ENCODE measurements around the gene TMEM87B. TPM values are rescaled to one million over a fixed set of nuclear protein-coding genes. Genes with fewer than 3 reads are reported as not detected.

Gene TMEM87B
- total RNA-seq = 18.7 TPM

DNA sequence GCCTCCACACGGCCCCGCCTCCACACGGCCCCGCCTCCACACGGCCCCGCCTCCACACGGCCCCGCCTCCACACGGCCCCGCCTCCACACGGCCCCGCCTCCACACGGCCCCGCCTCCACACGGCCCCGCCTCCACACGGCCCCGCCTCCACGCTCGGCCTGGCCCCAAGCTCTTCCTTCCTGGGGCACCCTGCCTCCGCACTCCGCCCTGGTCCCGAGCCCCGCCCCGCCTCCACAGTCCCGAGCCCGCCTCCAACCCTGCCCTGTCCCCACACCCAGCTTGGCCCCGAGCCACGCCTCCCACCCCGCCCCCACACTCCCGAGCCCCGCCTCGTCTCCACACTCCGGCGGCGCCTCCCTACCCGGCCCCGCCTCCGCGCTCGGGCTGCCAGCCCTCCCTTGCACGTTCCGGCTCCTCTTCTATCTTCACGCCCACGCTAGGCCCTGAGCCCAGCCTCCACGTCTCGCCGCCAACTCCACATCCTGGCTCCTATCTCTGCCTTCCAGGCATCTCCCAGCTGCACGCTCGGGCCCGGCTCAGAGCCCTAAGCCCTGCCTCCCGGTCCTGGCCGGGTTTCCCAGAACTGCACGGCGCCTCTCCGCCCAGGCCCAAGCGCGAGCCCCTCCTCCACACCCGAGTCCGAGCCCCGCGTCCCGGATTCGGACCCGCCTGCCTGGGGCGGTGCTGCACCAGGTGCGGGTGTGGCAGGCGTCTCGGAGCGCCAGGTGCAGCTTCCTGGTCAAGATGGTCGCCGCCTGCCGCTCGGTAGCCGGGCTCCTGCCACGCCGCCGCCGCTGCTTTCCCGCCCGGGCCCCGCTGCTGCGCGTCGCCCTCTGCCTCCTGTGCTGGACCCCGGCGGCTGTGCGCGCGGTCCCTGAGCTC lies at the start of gene TMEM87B:
TSS of gene TMEM87B (plus strand) at position 423 of the 883 bp plus-strand sequence. CDS start at position 746, 323 bp downstream.
- ATAC-seq = peak; percentile 86

DNA sequence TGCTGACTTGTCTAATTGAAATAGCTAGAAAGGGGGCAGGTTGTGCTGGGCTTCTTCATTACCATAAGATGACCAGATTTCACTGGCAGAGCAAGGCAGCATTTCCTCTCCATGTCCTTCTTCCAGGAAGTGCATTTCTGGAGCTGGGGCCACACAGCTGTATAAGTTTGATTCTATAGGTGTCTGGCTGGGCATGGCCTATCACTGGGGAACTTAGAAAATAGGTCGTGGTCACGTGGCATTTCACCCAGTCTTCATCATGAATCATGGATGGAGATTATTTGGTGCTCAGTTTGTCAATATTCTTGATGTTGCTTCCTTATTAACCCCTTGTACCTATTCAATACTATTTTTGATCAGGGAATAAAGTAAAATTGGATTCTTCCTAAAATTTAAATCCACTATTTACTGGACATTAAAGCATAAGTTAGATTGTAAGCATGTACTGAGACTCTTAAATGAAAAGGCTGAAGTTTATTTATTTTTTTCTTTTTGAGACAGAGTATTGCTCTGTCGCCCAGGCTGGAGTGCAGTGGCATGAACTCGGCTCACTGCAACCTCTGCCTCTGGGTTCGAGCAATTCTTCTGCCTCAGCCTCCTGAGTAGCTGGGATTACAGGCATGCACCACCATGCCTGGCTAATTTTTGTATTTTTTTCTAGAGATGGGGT lies 49.5 kb upstream of the TMEM87B start:
- peak; percentile 19 for ATAC-seq

- peak; percentile 78 for ATAC-seq
These were observed 49.0 kb upstream of the TMEM87B start for GRCh38 chr2:112006076-112006410.

DNA sequence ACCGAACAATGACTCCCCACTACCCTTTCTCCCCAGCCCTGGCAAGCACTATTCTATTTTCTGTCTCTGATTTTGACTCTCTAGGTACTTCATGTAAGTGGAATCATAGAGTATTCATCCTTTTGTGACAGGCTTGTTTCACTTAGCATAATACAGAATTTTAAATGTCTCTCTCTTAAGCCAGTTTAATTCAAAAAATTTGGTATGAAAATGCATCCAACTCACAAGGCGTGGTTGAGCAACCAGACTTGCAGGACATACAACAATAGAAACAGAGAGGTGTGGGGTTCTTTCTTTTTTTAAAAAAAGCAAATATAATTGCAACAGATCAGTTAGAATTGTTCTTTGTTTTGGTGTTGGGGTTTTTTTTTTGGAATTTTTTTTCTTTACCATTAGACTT lies 47.6 kb upstream of the TMEM87B start:
- no peak for ATAC-seq

DNA sequence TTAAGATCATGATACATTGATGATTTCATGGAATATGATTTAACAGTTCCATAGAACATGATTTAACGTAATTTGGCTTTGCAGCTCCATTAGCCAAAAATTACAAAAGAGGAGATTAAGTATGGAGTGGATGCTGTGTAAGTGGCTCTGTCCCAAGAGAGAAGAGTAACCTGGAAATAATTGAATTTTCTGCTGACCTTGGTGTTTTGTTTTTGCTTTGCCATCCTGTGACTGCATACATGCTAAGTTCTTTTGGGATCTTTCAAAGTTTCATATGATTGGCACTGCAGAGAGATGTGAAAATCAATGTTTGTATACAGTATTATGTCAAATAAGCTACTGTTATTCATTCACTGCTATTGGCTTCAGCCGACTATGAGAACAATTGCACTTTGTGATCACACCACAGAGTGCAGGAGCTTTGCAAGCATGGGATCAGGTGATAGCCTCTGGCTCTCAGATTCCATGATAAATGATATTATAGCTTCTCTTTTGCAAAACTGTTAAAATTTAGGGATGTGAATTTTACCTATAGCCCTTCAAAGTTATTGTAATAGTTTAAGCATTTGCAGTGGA lies 46.1 kb upstream of the TMEM87B start:
- no peak for ATAC-seq

DNA sequence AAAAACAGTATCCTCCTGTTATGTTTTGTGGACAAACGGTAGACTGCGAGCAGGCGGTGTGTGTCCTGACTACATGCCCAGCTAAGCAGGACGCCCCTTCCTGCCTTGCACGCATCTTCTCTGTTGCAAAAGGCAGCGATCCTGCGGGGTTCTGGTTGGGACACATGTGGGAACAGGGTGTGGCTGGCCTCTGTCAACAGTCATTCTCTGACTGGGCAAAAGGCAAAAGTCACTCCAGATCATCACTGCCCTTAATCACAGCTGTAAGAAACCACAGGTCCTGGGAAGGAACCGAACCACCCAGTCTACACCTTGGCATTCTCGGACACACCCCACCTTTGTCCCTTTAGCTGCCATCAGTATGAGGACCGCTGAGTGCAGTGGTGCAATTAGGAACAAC lies 44.3 kb upstream of the TMEM87B start:
- peak; percentile 79 for ATAC-seq

DNA sequence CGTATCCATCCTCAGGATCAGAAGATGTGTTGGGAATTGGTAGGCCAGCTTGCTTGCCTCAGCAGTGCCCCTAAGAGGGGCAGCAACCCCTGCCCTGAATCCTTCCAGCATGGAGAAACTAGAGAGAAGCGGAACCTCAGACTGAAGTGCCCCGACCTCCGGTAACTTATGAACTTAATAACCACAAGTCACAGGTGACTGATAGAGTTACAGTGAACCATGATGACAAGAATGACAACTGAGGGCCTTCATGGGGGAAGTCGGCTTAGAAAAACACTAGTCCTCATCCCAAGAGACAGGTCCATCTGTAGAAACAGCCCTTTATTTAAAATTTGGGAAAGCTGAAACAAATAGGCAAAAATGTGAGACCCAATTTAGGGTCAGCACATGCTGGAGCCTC lies 42.5 kb upstream of the TMEM87B start:
- ATAC-seq = no peak

DNA sequence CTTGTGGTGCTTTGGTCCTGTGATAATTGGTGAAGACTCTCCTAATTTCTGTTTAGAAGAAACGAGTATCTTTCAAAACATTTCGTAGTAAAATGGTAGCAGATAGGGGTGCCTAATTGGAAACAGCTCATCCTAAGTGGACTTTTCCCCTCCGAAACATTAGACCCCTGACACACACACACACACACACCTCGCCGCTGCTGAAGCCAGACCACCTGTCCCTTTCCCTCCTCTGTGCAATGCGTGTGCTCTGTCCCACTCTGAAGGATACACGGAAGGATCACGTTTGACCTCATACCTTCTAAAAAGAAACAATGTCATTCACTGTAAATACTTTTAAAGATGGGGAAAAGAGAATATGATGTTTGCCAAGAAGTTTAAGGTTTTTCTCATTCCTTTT lies 36.2 kb upstream of the TMEM87B start:
- no peak for ATAC-seq

- no peak for ATAC-seq
These were observed 35.5 kb upstream of the TMEM87B start for GRCh38 chr2:112019569-112019982.

- ATAC-seq = no peak
These were observed 34.5 kb upstream of the TMEM87B start for GRCh38 chr2:112020561-112020960.

DNA sequence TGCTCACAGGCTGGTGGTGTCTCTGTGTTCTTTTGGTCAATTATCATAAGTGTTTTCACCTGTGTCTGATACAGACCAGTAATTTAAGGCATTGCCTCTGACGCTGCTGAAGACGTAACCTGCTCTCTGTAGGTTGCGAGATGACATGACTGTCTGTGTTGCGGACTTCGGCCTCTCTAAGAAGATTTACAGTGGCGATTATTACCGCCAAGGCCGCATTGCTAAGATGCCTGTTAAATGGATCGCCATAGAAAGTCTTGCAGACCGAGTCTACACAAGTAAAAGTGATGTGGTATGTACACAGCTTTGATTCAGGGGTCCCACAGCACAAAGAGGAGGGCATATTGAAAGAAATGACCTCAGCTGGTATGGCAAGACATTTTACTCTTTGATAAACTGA lies 33.8 kb upstream of the TMEM87B start:
- ATAC-seq = no peak

- no peak for ATAC-seq
These were observed 33.3 kb upstream of the TMEM87B start for GRCh38 chr2:112021781-112022231.

- no peak for ATAC-seq
These were observed 31.4 kb upstream of the TMEM87B start for GRCh38 chr2:112023707-112024106.

DNA sequence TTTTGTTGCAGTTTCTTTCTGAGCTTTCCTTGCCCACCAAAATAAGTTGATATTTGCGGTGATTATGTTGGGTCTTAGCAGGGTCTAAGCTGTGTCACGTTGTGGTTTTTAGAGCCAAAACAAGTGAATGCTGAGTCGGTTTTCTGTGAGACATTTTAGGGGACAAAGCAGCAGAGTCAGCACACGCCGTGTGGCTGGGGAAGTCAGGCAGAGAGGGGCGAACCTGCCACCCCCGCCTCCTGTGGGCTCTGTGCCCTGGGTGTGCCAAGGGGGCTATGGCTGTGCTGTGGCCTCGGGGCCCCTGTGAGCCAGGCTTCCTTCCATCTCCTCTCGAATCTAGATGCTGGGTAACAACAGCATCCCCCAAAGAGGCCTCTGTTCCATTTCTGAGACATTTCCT lies 30.8 kb upstream of the TMEM87B start:
- ATAC-seq = no peak

GRCh38 chr2:112024896-112025491 lies 30.1 kb upstream of the TMEM87B start:
- ATAC-seq = no peak

GRCh38 chr2:112026509-112026908 lies 28.6 kb upstream of the TMEM87B start:
- no peak for ATAC-seq

- no peak for ATAC-seq
These were observed 27.3 kb upstream of the TMEM87B start for GRCh38 chr2:112027767-112028166.

DNA sequence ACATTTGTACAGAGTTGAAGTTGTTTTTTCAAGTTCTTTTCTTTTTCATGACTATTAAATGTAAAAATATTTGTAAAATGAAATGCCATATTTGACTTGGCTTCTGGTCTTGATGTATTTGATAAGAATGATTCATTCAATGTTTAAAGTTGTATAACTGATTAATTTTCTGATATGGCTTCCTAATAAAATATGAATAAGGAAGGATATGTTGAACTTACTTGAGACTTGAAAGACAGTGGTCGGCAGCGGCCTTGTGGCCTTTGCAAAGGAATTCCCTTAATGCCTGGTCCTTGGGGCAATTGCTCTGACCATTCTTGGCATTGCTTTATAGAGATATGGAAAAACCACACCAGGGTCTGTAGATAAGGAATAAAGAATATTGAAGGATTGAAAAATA lies 25.9 kb upstream of the TMEM87B start:
- ATAC-seq = no peak

DNA sequence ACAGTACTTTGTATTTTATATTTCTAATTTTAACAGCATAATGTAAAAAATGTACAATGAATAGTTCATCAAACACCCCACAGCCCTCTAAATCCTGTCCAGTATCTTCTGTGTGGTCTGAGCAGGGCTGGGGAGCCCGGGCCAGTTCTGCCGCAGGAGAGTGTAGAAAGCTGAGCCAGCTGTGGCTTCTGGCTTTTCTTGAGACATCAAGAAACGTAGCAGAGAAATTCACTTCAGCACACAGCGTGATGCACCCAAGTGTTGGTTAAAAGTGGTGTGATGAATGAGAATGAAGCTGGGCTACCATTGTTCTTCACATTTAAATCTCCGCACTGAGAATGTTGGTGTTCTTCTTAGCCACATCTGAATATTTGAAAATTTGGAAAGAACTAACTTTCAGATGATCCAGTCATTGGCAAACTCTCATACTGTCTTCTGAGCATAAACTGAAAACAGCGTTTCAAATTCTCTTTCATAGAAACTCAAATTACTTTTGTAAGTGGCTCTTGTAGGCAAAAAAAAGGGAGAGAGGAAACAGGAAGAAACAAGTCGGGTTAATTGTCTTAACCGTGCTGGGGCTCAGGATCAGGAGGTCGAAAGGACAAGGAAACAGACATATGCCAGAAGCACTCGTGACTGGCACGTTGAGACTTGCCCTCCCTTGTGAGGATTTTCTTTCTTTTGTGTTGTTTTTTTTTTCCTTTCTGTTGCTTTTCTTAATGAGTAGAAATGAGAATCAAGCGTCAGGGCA lies 23.4 kb upstream of the TMEM87B start:
- peak; percentile 85 for ATAC-seq

DNA sequence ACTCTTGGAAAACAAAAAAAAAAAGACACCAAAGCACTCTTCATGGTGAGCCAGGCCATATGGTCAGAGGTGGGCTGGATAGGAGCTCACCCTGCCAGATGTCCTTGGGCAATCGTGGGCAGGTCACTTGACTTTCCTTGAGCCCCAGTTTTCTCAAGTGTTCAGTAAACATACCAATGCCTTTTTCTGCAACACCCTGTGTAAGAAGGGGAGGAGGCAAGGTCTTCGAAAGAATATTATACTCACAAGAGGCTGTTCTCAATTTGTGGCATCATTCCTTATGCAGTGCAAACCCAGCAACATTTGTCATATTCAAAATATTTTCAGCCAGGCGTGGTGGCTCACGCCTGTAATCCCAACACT lies 22.9 kb upstream of the TMEM87B start:
- peak; percentile 54 for ATAC-seq

DNA sequence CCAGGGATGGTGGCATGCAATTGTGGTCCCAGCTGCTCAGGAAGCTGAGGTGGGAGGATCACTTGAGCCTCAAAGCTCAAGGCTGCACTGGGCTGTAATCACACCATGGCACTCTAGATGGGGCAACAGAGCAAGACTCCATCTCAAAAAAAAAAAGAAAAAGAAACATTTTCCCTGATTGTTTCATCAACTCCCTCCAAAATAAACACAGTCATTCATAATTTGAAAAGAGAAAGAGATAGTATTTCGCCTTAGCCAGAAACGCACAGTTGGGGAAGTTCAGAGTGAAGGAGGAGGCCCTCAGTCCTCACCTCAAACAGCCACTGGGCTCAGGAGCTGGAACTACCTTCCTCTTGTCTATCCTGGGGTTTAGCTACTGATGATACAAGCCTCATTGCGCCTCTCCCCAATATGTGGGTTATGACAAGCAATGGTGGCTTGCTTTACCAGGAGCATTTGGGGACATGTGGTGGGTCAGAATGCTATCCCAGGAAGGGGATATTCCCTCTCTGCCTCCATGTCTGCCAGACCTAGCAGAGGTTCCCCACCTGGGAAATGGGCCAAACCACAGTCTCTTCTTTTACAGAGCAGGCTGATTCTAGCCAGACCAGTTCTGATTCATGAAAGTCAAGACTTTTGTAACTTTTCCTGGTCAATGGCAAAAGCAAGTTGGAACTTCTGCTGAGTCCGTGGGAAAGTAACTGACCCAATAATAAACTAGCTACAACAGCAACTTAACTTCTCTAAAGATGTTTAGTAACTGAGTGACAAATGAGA lies 22.2 kb upstream of the TMEM87B start:
- ATAC-seq = peak; percentile 67

DNA sequence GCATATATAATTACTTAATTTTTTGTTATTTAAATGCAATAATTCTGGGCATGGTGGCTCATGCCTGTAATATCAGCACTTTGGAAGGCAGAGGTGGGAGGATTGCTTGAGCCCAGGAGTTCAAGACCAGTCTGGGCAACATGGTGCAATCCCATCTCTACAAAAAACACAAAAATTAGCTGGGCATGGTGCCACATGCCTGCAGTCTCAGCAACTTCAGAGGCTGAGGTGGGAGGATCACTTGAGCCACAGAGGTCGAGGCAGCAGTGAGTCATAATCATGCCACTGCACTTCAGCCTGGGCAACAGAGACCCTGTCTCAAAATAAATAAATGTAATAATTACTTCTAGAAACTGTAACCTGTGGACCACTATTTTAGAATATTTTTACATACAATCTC lies 21.5 kb upstream of the TMEM87B start:
- ATAC-seq = no peak

Data from esophagus mucosa (tissue), 1 donor.